Measurements from ENCODE around the gene PPWD1. TPM values are rescaled to one million over a fixed set of nuclear protein-coding genes. Genes with fewer than 3 reads are reported as not detected.

Gene PPWD1
- total and polyA plus RNA-seq, 2 of the 13 experiments (the other 11 are each of a cell fraction or from before 2014, with no cell fraction given), result 7.4 to 44.3 TPM

- H2AFZ ChIP-seq (ENCODE audit: low read length), result no peak overlapping the region
- H3K4me2 ChIP-seq (ENCODE audit: low read depth, low read length), result no peak overlapping the region
- CTCF ChIA-PET (ENCODE audit: low intra/inter-chr PET ratio, low total read pairs), result no interaction called here
- no peaks in the 10 kb centered on the region for H4K20me1 ChIP-seq (ENCODE audit: insufficient read depth, low read length)
- H3K27ac ChIP-seq (ENCODE audit: extremely low read length, insufficient read depth, low read length), result no peak overlapping the region
- H3K9me3 ChIP-seq (ENCODE audit: low read length), result no peaks in the 10 kb centered on the region
- FAIRE-seq (no peak), ATAC-seq (no peak), DNase-seq (ENCODE audit: low spot score) (no peak)
- TF ChIP-seq KAT7 (CRISPR knock-in tag; IDR thresholded peaks at IDR 0.05; ENCODE audit: borderline replicate concordance) (no peak), GATA4 (IDR thresholded peaks at IDR 0.05; ENCODE audit: borderline replicate concordance, low read depth) (no peak), ZNF891 (CRISPR knock-in tag; IDR thresholded peaks at IDR 0.05) (no peak), PBX3 (CRISPR knock-in tag; IDR thresholded peaks at IDR 0.05; ENCODE audit: borderline replicate concordance) (no peak), ZNF205 (CRISPR knock-in tag; IDR thresholded peaks at IDR 0.05) (no peak), ARID5B (CRISPR knock-in tag; IDR thresholded peaks at IDR 0.05) (no peak), ZNF30 (CRISPR knock-in tag; IDR thresholded peaks at IDR 0.05) (no peak), SMC3 (IDR thresholded peaks at IDR 0.05; ENCODE audit: low read length) (no peak), SMAD1 (CRISPR knock-in tag; IDR thresholded peaks at IDR 0.05; ENCODE audit: borderline replicate concordance, low read depth) (no peak), ZBTB34 (CRISPR knock-in tag; IDR thresholded peaks at IDR 0.05) (no peak), SRSF4 (IDR thresholded peaks at IDR 0.05; ENCODE audit: low read depth, low read length, poor library complexity, severe bottlenecking) (no peak)
- peaks cover 8% of the 10 kb centered on the region for H3K79me2 ChIP-seq (ENCODE audit: insufficient read depth, low read length)
- H3K27me3 ChIP-seq (ENCODE audit: control insufficient read depth in 1 of 2, insufficient read depth in 2 of 2, low read length in 2 of 2), result no peaks in the 10 kb centered on the region
- WGBS (ENCODE audit: low lambda C conversion rate), result 98% methylated on average over 2 of the region's 2 CpGs
- in situ Hi-C loops (cut with HindIII; ENCODE audit: extremely low pct_ligation_motif_present, low pct_unique_long_range_greater_than_20kb) (no loop called here), intact Hi-C loops (cut with micrococcal nuclease; ENCODE audit: unreplicated experiment) (no loop called here)
- no TSS peak for BruUV-seq (replicated peaks)
- H3K4me1 ChIP-seq (ENCODE audit: insufficient read depth, low read length), result no peaks in the 10 kb centered on the region
- no peak overlapping the region for H3K9ac ChIP-seq (ENCODE audit: insufficient read depth, low read depth, low read length)
- H3K4me3 ChIP-seq (replicated peaks in 1 of 3; ENCODE audit: insufficient read depth in 1 of 3, low read depth in 2 of 3, low read length in 3 of 3), result no peak overlapping the region
- POLR2A ChIA-PET, result no interaction called here
- peaks cover 8 to 15% of the 10 kb centered on the region in 2 experiments; a peak in 3 of 5 replicates for H3K36me3 ChIP-seq (replicated peaks in 1 of 2; ENCODE audit: control insufficient read depth in 1 of 2, insufficient read depth in 2 of 2, low read length in 2 of 2)
Observed at GRCh38 chr5:65570598-65571226, 7.6 kb downstream of the PPWD1 start.

Measured in HepG2 (cell line).